GM23338 (cell line): ENCODE measurements around the gene UNC13A. TPM values are rescaled to one million over a fixed set of nuclear protein-coding genes. Genes with fewer than 3 reads are reported as not detected.

ENCODE experiments used
- ATAC-seq: fragments of 200-7000 bp; cut with Tn5 transposase; 3 replicates; pipeline ENCODE4 v1.9.1; 2020
- DNase-seq: peaks from one replicate; pipeline ENCODE4 v3.0.0-alpha.2; 2015; ENCODE audit warnings: low spot score
- H2AFZ ChIP-seq: fragments of 200-600 bp; sonication (generic); 2 replicates; pipeline ENCODE4 v1.8.0; 2016; ENCODE audit warnings: antibody characterized with exemption, mild to moderate bottlenecking, moderate library complexity
- H3F3A ChIP-seq: fragments of 200-600 bp; sonication (generic); replicated peaks from 2 replicates; pipeline ENCODE4 v1.8.0; 2017; ENCODE audit warnings: antibody characterized with exemption, mixed run types, low read depth
- H3K27ac ChIP-seq: fragments of 200-600 bp; sonication (generic); 2 replicates; pipeline ENCODE4 v1.6.1; 2016; ENCODE audit warnings: low read depth
- H3K27me3 ChIP-seq: fragments of 200-600 bp; sonication (generic); 2 replicates; pipeline ENCODE4 v1.8.0; 2016; ENCODE audit warnings: mild to moderate bottlenecking, mixed run types, moderate library complexity; ENCODE audit not compliant: insufficient read depth
- H3K36me3 ChIP-seq: fragments of 200-600 bp; sonication (generic); 2 replicates; pipeline ENCODE4 v1.8.0; 2016; ENCODE audit warnings: mild to moderate bottlenecking; ENCODE audit not compliant: insufficient read depth
- H3K4me1 ChIP-seq: fragments of 200-600 bp; sonication (generic); 2 replicates; pipeline ENCODE4 v1.8.0; 2016; ENCODE audit warnings: mild to moderate bottlenecking, moderate library complexity; ENCODE audit not compliant: insufficient read depth
- H3K4me2 ChIP-seq: fragments of 200-600 bp; sonication (generic); 2 replicates; pipeline ENCODE4 v1.7.1; 2017; ENCODE audit warnings: mixed run types
- H3K4me3 ChIP-seq: fragments of 200-600 bp; sonication (generic); 2 replicates; pipeline ENCODE4 v1.6.1; 2016; ENCODE audit warnings: mixed run types
- H3K79me2 ChIP-seq: fragments of 200-600 bp; sonication (generic); replicated peaks from 2 replicates; pipeline ENCODE4 v1.8.0; 2017; ENCODE audit warnings: mild to moderate bottlenecking; ENCODE audit not compliant: insufficient read depth
- H3K9me2 ChIP-seq: fragments of 200-600 bp; sonication (generic); 2 replicates; pipeline ENCODE4 v1.8.0; 2017; ENCODE audit not compliant: insufficient read depth
- H4K20me1 ChIP-seq: fragments of 200-600 bp; sonication (generic); replicated peaks from 2 replicates; pipeline ENCODE4 v1.8.0; 2017; ENCODE audit warnings: mild to moderate bottlenecking; ENCODE audit not compliant: insufficient read depth
- H3K27ac Mint-ChIP-seq: 2 replicates; pipeline ENCODE4 v1.8.0; 2020; ENCODE audit warnings: inconsistent platforms, mild to moderate bottlenecking, moderate library complexity, mixed read lengths
- H3K27me3 Mint-ChIP-seq: 3 replicates; pipeline ENCODE4 v1.8.0; 2022; ENCODE audit warnings: low read depth, mild to moderate bottlenecking, moderate library complexity, mixed read lengths, inconsistent platforms; ENCODE audit not compliant: insufficient read depth, poor library complexity
- H3K36me3 Mint-ChIP-seq: 3 replicates; pipeline ENCODE4 v1.8.0; 2021; ENCODE audit warnings: low read depth, mild to moderate bottlenecking, inconsistent platforms, moderate library complexity, mixed read lengths
- H3K4me1 Mint-ChIP-seq: 3 replicates; pipeline ENCODE4 v1.8.0; 2020; ENCODE audit warnings: mild to moderate bottlenecking, inconsistent platforms, mixed read lengths
- H3K4me3 Mint-ChIP-seq: 3 replicates; pipeline ENCODE4 v1.8.0; 2021; ENCODE audit warnings: moderate library complexity, mild to moderate bottlenecking, inconsistent platforms, mixed read lengths
- H3K9me3 Mint-ChIP-seq: 3 replicates; pipeline ENCODE4 v1.8.0; 2020; ENCODE audit warnings: moderate library complexity, mild to moderate bottlenecking, inconsistent platforms, mixed read lengths
- CREB1 ChIP-seq: fragments of 250-450 bp; sonication (Bioruptor Pico); IDR thresholded peaks from 2 replicates; pipeline ENCODE4 v1.5.0; 2020; ENCODE audit warnings: low read depth, mild to moderate bottlenecking, moderate library complexity
- EZH2 ChIP-seq: fragments of 200-600 bp; sonication (generic); IDR thresholded peaks from one replicate; pipeline ENCODE4 v1.8.0; 2017; ENCODE audit warnings: antibody characterized with exemption, mild to moderate bottlenecking, low read depth; ENCODE audit not compliant: unreplicated experiment
- EZH2phosphoT487 ChIP-seq: fragments of 200-600 bp; sonication (generic); IDR thresholded peaks from one replicate; pipeline ENCODE4 v1.8.1; 2018; ENCODE audit warnings: antibody characterized with exemption; ENCODE audit not compliant: unreplicated experiment
- JUNB ChIP-seq: IDR thresholded peaks from one replicate; pipeline ENCODE4 v1.6.1; 2016; ENCODE audit warnings: antibody characterized with exemption; ENCODE audit not compliant: unreplicated experiment
- NANOG ChIP-seq: IDR thresholded peaks from 2 replicates; pipeline ENCODE4 v1.6.1; 2016; ENCODE audit warnings: antibody characterized with exemption, borderline replicate concordance
- POLR2AphosphoS5 ChIP-seq: IDR thresholded peaks from 2 replicates; pipeline ENCODE4 v1.6.1; 2016; ENCODE audit warnings: antibody characterized with exemption, low read depth
- REST ChIP-seq: IDR thresholded peaks from one replicate; pipeline ENCODE4 v1.6.1; 2018; ENCODE audit warnings: antibody characterized with exemption; ENCODE audit not compliant: unreplicated experiment
- STAT1 ChIP-seq: IDR thresholded peaks from one replicate; pipeline ENCODE4 v1.6.1; 2016; ENCODE audit warnings: antibody characterized with exemption; ENCODE audit not compliant: unreplicated experiment
- ZNF114 ChIP-seq: fragments of 250-450 bp; sonication (Bioruptor Pico); IDR thresholded peaks from 2 replicates; pipeline ENCODE4 v1.5.0; 2020; ENCODE audit warnings: mild to moderate bottlenecking, moderate library complexity
- ZNF331 ChIP-seq: fragments of 250-450 bp; sonication (Bioruptor Pico); IDR thresholded peaks from 2 replicates; pipeline ENCODE4 v1.5.0; 2020; ENCODE audit warnings: low read depth, mild to moderate bottlenecking, moderate library complexity
- polyA plus RNA-seq: library from polyadenylated mRNA; unstranded; fragments of >200 nt; fragmentation: Nextera tagmentation; extraction: Ambion mirVana; gene quantifications from 2 replicates; pipeline ENCODE4 v1.2.1, GENCODE V29; 2016
- total RNA-seq: library from RNA; depleted of rRNA; stranded (reverse); fragments of >200 nt; shearing (Covaris generic); gene quantifications from 2 replicates; pipeline ENCODE4 v1.2.3, GENCODE V29; 2014
- TF ChIP-seq, protein P1 (sequence below): IDR thresholded peaks from 2 replicates; pipeline ENCODE4 v1.6.1; 2016; ENCODE audit warnings: antibody characterized with exemption
- TF ChIP-seq, protein P2 (sequence below), 2 experiments: fragments of 200-600 bp in 1 of 2; sonication (generic) in 1 of 2; conservative IDR thresholded peaks; 2 replicates each; pipeline versions ENCODE4 v1.5.1 to v1.6.1; 2016 to 2017; ENCODE audit warnings: antibody characterized with exemption in 2 of 2, low read depth in 2 of 2, mild to moderate bottlenecking in 2 of 2, moderate library complexity in 1 of 2
- TF ChIP-seq, protein P3 (sequence below): fragments of 250-450 bp; sonication (Bioruptor Pico); IDR thresholded peaks from 2 replicates; pipeline ENCODE4 v1.5.0; 2020; ENCODE audit warnings: mild to moderate bottlenecking, moderate library complexity

Gene UNC13A
- total and polyA plus RNA-seq, 2 experiments from 2014 or later = 9.5 to 30.4 TPM

DNA sequence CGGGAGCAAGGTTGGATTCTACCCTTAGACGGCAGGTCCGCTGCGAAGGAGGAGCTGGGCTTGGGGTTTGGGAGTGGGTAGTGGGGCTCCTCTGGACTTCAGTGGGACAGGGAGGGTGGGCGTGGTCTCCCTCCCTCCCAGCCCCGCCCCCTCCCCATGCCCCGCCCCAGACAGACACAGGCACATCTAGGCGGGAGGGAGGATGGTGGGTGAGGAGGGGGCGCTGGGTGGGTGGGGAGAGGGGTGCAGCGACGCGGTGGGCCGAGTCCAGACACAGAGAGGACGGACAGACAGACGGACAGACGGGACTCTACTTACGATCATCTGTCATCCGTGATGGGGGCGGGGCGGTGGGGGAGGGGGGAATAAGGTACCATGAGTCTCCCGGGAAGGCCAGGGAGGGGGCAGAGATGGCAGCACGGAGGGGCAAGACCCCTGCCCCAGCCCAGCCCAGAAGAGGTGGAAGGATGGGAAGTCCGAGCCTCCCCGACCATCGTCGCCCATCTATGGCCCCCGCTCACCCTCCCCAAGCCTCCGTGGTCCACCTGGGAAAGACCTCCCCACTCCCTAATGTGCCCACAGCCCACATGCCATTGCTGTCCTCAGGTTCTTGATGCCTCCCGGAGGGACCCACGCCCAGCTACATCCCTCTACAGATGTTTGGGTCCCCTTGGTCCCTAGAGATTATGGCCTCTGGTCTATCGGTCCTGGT is 64.8 kb downstream of the UNC13A start:
- H3K4me1 Mint-ChIP-seq = no peaks in the 10 kb centered on the region
- no peak overlapping the region for H3K27ac Mint-ChIP-seq
- Histone ChIP-seq H3K9me2 (no peaks in the 10 kb centered on the region), H2AFZ (no peak overlapping the region), H3K4me3 (no peak overlapping the region), H4K20me1 (no peaks in the 10 kb centered on the region; the same call in 1 of the 2 replicates), H3K27ac (no peak overlapping the region), H3K36me3 (0 out of 2 replicates have a peak, but pooled peaks cover 4% of the 10 kb centered on the region), H3F3A (0 out of 2 replicates have a peak, but pooled peaks cover 6% of the 10 kb centered on the region), H3K4me1 (no peaks in the 10 kb centered on the region), H3K79me2 (no peaks in the 10 kb centered on the region), H3K4me2 (no peak overlapping the region), H3K27me3 (no peaks in the 10 kb centered on the region)
- H3K36me3 Mint-ChIP-seq = peaks cover 72% of the 10 kb centered on the region
- H3K4me3 Mint-ChIP-seq = no peak overlapping the region
- TF ChIP-seq POLR2AphosphoS5 (no peak), NANOG (no peak), REST (no peak), CREB1 (CRISPR knock-in tag) (no peak), STAT1 (no peak), ZNF331 (CRISPR knock-in tag) (no peak), EZH2 (no peak), EZH2phosphoT487 (no peak), ZNF114 (no peak), JUNB (no peak)
- TF ChIP-seq, protein P1, sequence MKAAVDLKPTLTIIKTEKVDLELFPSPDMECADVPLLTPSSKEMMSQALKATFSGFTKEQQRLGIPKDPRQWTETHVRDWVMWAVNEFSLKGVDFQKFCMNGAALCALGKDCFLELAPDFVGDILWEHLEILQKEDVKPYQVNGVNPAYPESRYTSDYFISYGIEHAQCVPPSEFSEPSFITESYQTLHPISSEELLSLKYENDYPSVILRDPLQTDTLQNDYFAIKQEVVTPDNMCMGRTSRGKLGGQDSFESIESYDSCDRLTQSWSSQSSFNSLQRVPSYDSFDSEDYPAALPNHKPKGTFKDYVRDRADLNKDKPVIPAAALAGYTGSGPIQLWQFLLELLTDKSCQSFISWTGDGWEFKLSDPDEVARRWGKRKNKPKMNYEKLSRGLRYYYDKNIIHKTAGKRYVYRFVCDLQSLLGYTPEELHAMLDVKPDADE = no peak
- TF ChIP-seq, protein P2, sequence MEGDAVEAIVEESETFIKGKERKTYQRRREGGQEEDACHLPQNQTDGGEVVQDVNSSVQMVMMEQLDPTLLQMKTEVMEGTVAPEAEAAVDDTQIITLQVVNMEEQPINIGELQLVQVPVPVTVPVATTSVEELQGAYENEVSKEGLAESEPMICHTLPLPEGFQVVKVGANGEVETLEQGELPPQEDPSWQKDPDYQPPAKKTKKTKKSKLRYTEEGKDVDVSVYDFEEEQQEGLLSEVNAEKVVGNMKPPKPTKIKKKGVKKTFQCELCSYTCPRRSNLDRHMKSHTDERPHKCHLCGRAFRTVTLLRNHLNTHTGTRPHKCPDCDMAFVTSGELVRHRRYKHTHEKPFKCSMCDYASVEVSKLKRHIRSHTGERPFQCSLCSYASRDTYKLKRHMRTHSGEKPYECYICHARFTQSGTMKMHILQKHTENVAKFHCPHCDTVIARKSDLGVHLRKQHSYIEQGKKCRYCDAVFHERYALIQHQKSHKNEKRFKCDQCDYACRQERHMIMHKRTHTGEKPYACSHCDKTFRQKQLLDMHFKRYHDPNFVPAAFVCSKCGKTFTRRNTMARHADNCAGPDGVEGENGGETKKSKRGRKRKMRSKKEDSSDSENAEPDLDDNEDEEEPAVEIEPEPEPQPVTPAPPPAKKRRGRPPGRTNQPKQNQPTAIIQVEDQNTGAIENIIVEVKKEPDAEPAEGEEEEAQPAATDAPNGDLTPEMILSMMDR (conservative IDR thresholded peaks at IDR 0.05; ENCODE audit: low read depth in 2 of 2) = no peak
- TF ChIP-seq, protein P3, sequence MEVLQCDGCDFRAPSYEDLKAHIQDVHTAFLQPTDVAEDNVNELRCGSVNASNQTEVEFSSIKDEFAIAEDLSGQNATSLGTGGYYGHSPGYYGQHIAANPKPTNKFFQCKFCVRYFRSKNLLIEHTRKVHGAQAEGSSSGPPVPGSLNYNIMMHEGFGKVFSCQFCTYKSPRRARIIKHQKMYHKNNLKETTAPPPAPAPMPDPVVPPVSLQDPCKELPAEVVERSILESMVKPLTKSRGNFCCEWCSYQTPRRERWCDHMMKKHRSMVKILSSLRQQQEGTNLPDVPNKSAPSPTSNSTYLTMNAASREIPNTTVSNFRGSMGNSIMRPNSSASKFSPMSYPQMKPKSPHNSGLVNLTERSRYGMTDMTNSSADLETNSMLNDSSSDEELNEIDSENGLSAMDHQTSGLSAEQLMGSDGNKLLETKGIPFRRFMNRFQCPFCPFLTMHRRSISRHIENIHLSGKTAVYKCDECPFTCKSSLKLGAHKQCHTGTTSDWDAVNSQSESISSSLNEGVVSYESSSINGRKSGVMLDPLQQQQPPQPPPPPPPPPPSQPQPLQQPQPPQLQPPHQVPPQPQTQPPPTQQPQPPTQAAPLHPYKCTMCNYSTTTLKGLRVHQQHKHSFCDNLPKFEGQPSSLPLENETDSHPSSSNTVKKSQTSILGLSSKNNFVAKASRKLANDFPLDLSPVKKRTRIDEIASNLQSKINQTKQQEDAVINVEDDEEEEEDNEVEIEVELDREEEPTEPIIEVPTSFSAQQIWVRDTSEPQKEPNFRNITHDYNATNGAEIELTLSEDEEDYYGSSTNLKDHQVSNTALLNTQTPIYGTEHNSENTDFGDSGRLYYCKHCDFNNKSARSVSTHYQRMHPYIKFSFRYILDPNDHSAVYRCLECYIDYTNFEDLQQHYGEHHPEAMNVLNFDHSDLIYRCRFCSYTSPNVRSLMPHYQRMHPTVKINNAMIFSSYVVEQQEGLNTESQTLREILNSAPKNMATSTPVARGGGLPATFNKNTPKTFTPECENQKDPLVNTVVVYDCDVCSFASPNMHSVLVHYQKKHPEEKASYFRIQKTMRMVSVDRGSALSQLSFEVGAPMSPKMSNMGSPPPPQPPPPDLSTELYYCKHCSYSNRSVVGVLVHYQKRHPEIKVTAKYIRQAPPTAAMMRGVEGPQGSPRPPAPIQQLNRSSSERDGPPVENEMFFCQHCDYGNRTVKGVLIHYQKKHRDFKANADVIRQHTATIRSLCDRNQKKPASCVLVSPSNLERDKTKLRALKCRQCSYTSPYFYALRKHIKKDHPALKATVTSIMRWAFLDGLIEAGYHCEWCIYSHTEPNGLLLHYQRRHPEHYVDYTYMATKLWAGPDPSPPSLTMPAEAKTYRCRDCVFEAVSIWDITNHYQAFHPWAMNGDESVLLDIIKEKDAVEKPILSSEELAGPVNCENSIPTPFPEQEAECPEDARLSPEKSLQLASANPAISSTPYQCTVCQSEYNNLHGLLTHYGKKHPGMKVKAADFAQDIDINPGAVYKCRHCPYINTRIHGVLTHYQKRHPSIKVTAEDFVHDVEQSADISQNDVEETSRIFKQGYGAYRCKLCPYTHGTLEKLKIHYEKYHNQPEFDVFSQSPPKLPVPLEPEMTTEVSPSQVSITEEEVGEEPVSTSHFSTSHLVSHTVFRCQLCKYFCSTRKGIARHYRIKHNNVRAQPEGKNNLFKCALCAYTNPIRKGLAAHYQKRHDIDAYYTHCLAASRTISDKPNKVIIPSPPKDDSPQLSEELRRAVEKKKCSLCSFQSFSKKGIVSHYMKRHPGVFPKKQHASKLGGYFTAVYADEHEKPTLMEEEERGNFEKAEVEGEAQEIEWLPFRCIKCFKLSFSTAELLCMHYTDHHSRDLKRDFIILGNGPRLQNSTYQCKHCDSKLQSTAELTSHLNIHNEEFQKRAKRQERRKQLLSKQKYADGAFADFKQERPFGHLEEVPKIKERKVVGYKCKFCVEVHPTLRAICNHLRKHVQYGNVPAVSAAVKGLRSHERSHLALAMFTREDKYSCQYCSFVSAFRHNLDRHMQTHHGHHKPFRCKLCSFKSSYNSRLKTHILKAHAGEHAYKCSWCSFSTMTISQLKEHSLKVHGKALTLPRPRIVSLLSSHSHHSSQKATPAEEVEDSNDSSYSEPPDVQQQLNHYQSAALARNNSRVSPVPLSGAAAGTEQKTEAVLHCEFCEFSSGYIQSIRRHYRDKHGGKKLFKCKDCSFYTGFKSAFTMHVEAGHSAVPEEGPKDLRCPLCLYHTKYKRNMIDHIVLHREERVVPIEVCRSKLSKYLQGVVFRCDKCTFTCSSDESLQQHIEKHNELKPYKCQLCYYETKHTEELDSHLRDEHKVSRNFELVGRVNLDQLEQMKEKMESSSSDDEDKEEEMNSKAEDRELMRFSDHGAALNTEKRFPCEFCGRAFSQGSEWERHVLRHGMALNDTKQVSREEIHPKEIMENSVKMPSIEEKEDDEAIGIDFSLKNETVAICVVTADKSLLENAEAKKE (CRISPR knock-in tag) = no peak
- peaks cover 12% of the 10 kb centered on the region for H3K27me3 Mint-ChIP-seq
- ATAC-seq (peak; percentile 50), DNase-seq (no peak)
- no peaks in the 10 kb centered on the region; the same call in 2 of the 3 replicates for H3K9me3 Mint-ChIP-seq
